ENCODE results near the gene CFAP97D1.

The CFAP97D1 gene

DNA sequence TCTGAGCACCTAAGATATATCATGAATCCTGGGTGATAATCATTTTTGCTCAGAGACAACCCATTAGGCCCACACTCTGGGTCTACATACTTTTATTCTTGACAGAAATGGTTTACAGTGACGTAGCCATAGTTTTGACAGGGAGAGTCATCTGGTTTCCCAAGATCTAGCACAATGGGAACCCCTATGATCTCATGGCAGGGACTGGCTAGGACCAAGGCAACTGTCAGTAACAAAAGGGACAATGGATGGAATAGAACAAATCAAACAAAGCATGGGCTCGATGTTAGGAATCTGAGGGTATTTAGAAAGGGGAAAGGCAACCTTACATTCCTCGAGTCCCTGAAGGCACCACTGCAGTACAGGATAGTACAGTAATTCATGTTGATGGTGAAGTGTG is 20.5 kb downstream of the CFAP97D1 start:
- DNase-seq, result no peak

DNA sequence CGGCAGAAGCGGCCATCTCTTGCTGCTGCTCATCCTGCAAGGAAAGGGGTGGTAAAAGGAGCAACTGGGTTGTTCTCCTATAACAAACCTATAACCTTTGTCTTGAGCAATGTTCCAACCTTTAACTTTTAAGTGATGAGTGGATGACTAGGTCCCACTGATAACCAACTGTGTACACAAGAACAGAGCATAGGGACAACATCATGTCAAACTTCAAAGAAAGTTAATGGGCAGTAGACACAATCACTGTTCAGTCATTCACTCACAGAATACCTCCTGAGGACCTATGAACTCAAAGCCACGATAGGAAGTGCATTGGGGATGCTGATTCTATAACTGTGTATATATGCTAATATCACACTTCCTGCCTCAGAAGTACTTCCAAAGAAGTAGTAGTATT is 21.6 kb downstream of the CFAP97D1 start:
- DNase-seq, result no peak

DNA sequence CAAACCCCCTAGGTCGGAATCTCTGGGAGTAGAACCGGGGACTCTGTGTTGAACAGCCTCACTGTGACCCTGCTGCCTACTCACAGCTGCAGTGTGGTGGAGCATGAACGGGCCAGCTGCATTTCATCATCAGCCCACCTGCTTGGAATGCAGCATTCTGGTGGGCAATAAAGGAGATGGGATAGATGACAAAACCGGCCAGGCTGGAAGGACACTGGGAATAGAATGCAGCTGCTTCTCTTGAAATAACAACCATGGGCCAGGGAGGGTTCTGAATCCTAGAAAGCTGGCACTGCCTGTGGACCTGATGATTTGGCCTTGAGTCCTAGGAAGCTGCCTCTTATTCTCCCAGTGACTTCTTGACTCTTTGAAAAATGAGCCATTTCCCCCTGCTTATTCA is 23.5 kb downstream of the CFAP97D1 start:
- no peak for DNase-seq

DNA sequence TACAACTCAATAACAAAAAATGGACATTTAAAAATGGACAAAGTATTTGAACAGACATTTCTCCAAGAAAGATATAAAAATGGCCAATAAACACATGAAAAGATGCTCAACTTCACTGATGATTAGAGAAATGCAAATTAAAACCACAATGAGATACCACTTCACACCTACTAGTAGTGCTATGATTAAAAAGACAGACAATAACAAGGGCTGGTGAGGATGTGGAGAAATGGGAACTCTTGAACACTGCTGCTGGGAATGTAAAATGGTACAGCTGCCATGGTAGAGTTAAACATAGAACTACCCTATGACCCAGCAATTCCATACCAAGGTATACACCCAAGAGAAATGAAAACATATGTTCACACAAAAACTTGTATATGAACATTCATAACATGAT is 24.9 kb downstream of the CFAP97D1 start:
- DNase-seq, result no peak

DNA sequence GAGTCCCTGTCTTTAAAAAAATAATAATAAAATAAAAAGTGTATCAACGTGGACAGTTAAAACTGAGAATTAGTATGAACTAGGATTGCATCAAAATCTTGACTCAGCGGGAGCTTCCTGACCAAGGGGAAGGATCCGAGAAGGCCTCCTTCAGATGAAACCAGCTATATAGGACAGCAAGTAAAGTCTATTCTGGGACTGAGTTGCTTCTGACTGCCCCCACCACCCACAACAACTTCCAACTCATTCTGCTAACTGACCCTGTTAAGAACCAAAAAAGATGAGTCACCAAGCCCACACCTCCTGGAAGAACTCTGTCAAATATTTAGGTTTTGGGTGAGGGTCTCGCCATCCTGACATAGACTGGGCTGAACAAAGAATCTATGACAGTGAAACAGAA is 27.8 kb downstream of the CFAP97D1 start:
- DNase-seq, result no peak

DNA sequence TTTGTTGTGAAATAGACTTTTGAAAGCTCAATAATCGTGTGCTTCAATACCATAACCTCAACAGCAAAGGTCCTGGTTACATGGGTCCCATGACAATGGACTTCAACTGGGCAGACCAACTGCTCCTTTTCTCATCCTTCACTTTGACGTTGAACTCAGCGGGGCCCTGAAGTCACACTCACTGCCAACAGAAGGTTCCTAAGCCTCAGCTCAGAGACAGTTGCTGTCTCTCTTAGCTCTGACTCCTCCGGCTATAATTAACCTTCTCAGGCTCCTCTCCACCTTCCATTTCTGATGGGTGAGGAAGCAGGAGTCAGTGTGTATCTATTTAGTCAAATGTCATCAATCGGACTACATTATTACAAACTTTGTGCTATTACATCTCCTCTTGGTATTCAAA is 28.9 kb downstream of the CFAP97D1 start:
- no peak for DNase-seq

DNA sequence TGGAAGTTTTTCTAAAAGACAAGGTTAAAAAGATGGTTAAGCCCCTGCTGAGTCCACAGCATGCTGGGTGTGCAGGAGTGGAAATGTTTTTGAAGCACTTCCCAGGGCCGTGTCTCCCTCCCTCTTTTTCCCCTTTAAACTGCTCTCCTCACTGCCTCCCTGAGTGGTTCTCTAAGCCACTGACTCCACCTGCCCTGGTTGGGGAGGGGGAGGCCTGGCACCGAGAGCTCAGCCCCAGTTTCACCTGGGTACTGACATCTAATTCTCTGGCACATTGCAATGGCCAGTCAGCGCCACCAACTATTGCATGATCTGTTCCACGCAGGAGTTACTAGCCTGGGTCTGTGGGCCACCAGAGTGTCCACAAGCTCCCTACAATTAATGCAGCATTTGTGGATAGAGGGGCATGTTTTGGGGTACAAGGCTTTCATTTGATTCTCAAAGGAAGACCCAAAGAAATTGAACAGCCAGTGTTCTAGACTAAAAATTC is 30.0 kb downstream of the CFAP97D1 start:
- no peak for DNase-seq

DNA sequence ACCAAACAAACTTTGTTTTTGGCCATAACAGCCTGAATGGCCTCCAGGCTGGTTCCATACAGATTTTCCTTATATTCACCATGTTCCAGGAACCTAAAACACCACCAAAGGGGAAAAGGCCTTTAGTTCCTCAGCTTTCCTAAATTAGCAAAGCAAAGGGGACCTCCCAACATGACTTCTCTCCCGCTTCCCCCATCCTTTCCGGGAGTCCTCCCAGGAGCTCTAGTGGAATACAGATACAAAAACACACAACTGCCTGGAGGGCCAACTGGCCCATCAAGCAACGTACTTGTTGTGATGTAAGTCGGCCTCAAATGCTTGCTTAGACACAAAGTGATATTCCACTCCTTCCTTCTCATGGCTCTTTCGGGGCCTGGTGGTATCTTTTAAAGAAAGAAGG is 30.6 kb downstream of the CFAP97D1 start:
- no peak for DNase-seq

DNA sequence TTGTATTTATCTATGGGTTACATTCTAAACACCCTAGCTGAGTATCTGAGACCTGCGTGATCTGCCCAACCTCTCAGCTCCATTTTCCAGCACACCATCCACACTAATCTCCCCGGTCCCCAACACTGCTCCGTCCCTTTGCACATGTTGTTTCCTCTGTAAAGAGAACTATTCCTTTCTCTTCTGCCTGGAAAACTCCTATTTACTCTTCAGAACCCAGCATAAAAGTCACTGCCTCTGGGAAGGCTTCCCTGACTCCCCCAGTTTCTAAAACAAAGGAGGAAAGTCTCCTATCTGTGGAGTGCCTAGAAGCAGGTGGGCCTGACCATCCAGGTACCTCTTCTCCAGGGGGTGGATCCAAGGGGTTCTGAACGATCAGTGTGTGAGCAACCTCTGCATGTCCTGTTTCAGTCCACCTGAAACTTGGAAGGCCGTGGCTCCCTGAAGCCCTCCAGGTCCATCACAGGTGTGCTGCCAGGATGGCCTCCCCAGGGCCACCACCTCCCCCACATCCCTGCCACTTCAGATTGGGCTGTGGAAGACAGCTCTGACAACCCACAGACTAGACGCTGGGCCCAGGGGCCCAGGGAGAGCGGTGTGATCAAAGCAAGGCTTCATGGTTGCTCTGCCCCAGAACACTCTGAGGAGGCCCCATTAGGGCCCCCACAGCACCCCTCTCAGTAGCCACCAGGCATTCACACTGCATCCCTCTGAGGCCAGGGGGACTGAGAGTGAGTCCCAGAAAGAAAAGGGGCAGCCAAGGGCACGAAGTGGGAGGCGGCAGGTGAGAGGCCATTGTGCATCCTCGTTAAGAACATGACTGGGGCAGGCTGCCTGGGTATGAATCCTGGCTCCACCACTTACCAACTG is 32.4 kb downstream of the CFAP97D1 start:
- no peak for DNase-seq

DNA sequence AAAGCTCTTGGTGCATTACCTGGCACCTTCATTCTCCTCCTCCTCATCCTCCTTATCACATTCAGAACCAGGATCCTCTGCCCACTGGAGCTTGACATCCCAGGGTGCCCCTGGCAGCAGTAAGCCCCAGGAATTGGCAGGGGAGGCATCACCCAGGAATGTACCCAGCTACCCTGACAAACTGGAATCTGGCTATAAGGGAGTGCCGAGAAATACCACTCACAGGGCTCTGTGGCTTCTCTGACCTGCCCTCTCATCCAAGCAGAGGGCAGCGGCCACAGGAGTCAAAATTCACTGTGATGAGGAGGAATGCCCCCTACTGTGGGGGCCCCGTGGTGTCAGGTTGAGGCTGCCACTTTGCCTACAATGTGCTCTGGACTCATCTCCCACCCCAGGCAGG is 33.2 kb downstream of the CFAP97D1 start:
- no peak for DNase-seq

DNA sequence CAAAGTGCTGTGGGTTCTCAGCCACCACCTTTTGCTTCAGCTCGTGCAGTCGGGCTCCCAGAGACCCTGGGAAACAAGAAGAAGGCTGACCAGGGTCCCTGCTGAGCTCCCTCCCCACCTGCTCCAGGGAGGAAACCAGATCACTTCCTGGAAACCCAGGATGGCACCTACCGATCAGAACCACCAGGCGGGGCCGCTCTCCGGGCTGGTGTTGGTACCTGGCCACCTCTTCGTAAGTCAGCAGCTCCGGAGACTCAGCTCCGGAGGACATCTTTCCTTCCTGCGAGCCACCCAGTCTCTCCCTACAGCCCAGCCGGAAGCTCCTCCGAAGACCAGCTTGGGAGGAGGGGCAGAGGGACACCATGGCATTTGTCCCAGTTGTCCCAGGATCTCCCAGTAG is 33.8 kb downstream of the CFAP97D1 start:
- DNase-seq, result no peak

DNA sequence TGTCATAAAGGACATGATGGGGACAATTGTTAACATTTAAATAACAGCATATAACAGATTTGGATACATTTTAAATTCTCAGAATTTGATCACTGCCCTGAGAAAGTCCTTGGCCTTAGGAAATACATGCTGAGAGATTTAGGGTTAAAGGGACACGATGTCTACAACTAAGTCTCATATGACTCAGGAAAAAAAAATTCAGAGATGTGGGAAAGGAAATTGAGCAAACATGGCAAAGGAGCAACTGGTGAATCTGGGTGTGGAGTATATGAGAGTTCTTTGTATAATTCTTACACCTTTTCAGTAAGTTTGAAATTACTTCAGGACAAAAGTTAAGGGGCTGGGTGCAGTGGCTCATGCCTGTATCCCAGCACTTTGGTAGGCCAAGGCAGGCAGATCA is 34.5 kb downstream of the CFAP97D1 start:
- no peak for DNase-seq

DNA sequence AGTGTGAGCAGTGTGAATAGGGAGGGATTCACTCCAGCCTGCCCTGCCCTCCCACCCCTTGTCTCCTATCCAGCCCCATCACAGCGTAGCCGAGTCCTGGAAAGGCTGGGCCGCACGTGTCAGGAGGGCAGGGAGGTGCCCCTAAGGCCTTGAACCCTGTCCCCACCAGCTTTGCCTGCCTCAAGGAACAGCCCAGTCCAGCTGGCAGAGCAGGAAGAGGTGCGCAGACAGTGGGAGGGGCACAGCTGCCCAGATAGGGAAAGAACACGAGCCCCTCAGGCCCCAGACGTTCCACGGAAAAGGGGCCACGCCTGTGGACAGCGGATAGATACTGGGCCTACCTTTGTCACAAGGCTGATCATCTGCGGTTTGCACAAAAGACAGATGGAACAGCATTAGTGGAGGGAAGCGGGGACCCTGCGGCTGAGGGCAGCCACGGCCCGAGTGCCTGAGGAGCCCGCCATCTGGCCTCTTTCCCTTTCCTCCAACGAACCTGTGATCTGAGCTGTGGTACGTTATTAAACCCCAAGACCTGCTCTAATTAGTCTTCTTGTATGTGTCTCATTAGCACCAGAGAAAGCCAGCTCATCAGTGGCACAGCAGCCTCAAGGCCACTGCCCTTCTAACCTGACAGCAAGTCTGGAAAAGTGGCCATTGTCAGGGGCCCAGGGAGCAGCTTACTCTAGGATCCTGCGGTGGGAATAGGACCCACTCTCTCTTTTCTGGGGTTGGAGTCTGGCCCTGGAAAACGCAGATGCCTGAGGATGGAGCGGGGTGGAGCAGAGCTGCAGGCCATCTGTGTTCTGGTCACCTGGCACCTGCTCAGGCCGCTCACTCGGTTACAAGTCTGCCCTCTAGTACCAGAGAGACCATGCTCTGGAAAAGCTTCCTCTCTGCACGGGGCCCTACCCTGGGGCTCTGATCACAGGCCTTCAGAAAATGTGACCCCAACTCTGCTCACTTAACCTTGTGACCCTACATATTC is 36.4 kb downstream of the CFAP97D1 start:
- DNase-seq, result no peak

DNA sequence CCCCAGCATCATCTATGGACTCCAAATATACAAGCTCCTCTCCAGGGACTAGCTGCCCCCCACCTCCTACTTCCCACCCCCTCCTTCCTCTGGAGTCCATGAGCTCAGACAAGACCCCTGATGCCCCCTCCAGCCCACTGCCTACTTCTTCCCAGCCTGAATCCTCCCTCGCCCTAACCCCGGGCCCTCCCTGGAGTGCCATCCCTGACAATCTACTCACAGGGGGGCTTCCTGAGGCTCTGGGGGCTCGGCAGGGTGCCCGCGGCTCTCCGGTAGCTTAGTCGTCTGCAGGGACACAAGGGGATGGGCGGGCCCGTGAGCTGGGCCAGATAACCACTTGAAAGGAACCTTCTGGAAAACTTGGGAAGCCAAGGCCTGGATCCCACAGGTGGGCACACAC is 37.6 kb downstream of the CFAP97D1 start:
- DNase-seq, result no peak

DNA sequence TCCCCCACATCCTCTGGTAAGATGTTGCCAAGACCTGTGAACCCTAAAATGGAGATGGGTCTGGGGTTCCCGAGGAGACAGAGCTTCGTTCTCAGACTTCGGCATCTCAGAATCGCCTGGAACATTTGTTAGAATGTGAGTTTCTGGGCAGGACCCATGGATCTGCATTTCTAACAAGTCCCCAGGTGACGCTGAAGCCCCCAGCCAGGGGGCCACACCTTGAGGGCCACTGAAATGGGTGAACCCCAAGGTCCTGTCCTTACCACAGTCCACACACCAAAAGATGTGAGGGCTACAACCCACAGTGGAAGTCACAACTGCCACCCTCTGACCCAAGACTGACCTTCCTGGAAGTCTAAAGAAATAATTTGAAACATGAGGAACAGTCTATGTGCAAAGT is 38.7 kb downstream of the CFAP97D1 start:
- DNase-seq, result no peak

DNA sequence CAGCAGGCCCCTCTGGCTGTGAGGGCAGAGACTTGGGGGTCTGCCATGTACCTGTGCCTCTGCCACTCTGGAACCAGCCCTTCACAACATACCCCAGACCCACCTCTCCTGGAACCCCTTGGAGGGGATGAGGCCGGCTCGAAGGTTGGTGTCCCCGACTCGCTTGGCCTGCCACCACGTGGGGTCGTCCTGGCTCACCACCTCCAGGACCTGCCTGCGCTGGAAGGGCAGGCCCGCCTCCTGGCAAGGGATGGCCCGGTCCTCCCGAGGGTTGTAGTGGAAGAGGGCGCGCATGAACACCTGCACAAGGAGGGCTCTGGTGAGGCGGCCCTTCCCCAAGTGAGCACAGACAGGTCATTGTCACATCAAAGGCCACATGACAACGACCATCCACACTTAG is 40.5 kb downstream of the CFAP97D1 start:
- no peak for DNase-seq

DNA sequence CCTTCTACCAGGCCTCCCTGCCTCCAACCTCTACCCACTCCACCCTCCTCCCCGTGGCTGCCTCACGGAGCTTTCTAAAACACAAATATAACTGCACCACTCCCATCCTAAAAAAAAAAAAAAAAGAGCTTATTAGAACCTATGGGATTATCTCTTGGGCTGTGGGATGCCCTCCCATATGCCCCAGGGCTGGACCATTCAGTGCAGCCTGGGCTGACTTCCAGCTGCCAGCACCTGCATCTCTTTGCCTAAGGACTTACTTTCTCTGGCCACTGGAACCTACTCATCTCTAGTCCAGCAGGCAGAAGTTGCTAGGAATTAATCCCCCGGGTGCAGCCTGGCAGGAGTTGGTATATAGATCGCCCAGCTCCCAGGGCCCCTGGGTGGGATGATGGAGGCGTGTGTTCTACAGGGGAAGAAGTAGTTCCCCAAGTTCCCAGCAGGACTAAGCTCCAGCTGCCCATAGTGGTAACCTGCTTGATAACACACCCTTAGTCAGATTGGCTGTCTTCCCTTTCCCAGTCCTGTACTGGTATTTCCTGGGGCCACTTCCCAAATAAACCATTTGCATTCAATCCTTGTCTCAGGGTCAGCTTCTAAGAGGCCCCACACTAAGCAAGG is 42.4 kb downstream of the CFAP97D1 start:
- no peak for DNase-seq

DNA sequence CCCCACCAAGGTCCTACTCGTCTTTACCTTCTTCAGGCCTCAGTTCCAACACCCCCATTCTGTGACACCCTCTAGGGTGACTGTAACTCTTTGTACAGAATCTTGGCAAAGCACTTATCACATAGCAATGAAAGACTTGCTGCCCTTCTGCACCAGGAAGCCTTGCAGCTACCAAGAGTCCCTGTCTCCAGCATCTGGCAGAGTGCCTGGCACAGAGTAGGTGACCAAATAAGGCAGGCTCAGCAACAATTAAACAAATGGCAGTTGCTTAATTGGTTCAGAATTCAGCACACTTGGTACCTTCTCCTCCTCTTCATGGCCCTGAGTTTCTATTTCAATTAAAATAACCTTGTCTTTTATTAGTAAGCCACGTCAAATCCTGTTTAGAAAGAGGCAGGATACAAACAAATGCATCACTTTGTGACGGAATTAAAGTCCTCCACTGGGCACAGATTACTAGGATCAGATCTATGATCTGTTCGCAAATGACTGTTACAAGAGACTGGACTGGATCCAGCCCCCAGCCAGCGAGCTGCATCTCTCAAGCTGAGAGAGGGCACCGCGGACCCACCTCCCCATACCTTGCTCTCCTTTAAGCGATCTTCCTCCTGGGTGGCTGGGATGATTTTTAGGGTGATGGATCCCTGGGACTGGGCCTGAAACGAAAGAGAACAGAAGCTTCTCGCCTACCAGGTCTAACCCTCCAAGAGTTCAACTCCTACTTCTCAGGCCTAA is 43.3 kb downstream of the CFAP97D1 start:
- no peak for DNase-seq

DNA sequence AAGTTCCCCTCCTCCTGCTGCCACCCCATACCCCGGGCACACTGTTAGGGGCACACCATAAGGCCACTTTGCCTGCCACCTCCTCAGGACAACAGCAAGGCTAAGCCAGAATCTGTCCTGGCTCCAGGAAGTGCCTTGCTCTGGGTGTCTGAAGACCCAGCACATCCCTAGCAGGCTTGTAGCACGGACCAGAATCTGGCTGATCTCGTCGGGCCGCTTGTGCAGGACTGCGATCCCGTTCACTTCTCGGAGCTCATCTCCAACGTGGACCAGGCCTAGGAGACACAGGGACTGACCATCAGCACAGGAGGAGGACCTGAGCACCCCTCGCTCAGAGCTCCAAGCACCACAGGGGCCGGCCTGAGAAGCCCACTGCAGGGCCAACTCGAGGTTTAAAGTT is 45.3 kb downstream of the CFAP97D1 start:
- no peak for DNase-seq

DNA sequence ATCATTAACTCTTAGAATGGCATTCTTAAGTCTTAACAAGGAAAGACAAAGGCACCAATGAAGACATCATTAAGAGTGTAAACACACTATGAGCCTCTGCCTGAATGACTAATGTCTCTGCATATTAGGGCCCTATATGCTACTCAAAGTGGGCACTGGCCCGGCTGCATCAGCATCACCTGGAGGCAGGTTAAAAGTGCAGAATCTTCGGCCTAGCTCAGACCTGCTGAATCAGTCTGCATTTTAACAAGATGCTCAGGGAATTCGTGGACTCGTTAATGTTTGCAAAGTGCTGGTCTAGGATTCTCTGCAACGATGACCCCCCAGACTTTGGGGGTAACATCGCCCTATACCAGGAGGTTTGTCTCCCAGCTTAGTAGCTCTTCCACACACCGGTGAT is 46.0 kb downstream of the CFAP97D1 start:
- DNase-seq, result no peak

DNA sequence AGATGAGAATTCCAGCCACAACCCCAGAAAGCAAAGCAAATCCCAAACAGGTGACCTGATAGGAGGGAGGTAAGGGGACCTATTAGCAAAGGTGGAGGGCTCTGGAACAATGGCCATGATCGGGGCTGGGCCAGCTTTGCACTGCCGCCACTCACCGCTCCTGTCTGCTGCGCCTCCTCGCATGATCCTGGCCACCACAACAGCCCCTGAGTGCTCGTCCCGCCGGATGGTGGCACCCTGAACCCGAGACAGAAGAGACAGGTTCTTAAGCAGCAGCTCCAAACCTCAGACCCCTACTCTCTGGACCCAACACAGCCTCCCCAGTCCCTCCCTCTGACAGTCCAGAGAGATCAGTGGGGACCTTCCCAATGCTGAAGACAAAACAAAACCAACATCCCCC is 47.4 kb downstream of the CFAP97D1 start:
- DNase-seq, result no peak

DNA sequence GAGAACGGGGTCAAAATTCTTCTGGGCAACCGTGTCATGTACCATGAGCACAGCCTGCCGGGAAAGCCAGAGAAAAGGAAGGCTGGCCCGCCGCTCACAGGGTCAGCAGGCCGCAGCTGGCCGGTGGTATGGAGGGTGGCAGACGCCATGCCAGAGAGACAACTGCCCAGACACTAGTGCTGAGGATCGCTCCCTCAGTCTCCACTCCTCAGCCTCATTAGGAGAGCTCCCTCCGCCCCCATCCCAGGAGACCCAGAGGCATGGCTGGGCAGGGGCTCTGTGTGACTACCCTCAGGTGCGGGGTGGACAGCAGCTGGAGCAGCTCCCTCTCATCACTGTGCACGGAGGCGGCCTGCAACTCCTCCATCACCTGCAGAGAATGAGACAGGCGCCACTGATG is 49.5 kb downstream of the CFAP97D1 start:
- DNase-seq, result no peak

Data from activated effector memory CD4-positive, alpha-beta T cell treated with Interleukin-2 at 50 U/mL for 16 hours (primary cell).